MM.1S (cell line): ENCODE results near the gene VAV3.

Source experiments
- CTCF ChIP-seq: fragments of 300-600 bp; sonication (generic); IDR thresholded peaks from 2 replicates; pipeline ENCODE4 v1.5.1; 2016; ENCODE audit warnings: antibody characterized with exemption, low read length, mixed read lengths
- EZH2 ChIP-seq: fragments of 300-600 bp; sonication (generic); optimal IDR thresholded peaks from 2 replicates; pipeline ENCODE3; 2017; ENCODE audit warnings: low read depth, mild to moderate bottlenecking, antibody characterized with exemption, low read length, mixed read lengths
- EZH2phosphoT487 ChIP-seq: fragments of 300-600 bp; sonication (generic); IDR thresholded peaks from 2 replicates; pipeline ENCODE4 v1.6.1; 2018; ENCODE audit warnings: antibody characterized with exemption, low read length

GRCh38 chr1:107695341-107695740 is 269.6 kb downstream of the VAV3 start:
- TF ChIP-seq CTCF = no peak
- no peak for TF ChIP-seq EZH2
- no peak for TF ChIP-seq EZH2phosphoT487
